Cardiac fibroblast (primary cell): Measurements from ENCODE around the gene CD300LG.
A peak's percentile ranks its signal among the peaks of the same experiment; 100 is the strongest.

Source experiments
- DNase-seq, 2 donors: peaks; one replicate each; pipeline versions ENCODE4 v3.0.0 to v3.0.0-alpha.2; 2010; ENCODE audit warnings: low read depth in 2 of 2
- H3K4me3 ChIP-seq, 2 donors: replicated peaks in 1 of 2; 1 replicate in 1 of 2; 2 replicates in 1 of 2; pipeline ENCODE4 v1.5.1; 2011; ENCODE audit warnings: low read depth in 2 of 2, low read length in 2 of 2, mild to moderate bottlenecking in 2 of 2, moderate library complexity in 1 of 2
- CTCF ChIP-seq: IDR thresholded peaks from one replicate; pipeline ENCODE4 v1.5.1; 2011; ENCODE audit warnings: low read depth, mild to moderate bottlenecking, low read length, inconsistent platforms

CD300LG gene

GRCh38 chr17:43875476-43876147 lies 28.6 kb downstream of the CD300LG start:
- peak in 1 of 2 donors; percentile 6 for DNase-seq
- no peak for TF ChIP-seq CTCF
- H3K4me3 ChIP-seq = no peak overlapping the region

GRCh38 chr17:43877031-43877430 lies 30.1 kb downstream of the CD300LG start:
- DNase-seq = no peak
- TF ChIP-seq CTCF = no peak
- no peak overlapping the region for H3K4me3 ChIP-seq

GRCh38 chr17:43877451-43878155 lies 30.6 kb downstream of the CD300LG start:
- H3K4me3 ChIP-seq = no peak overlapping the region
- TF ChIP-seq CTCF = no peak
- no peak for DNase-seq

- TF ChIP-seq CTCF = peak; percentile 99
- peak; percentile 89 to 91 for DNase-seq
- H3K4me3 ChIP-seq = no peak overlapping the region
Observed at GRCh38 chr17:43878260-43879175, 31.5 kb downstream of the CD300LG start.

- no peak for DNase-seq
- no peak overlapping the region for H3K4me3 ChIP-seq
- TF ChIP-seq CTCF = no peak
Observed at GRCh38 chr17:43879723-43880419, 32.9 kb downstream of the CD300LG start.

- no peak overlapping the region for H3K4me3 ChIP-seq
- peak; percentile 13 to 18 for DNase-seq
- peak; percentile 75 for TF ChIP-seq CTCF
Observed at GRCh38 chr17:43880420-43880991, 33.5 kb downstream of the CD300LG start.
